Brain microvascular endothelial cell (primary cell): ENCODE data around the gene FAAP20.

ENCODE experiments used
- DNase-seq: peaks from one replicate; pipeline ENCODE4 v3.0.0-alpha.2; 2020
- H3K27ac ChIP-seq: fragments of 250-450 bp; sonication (Bioruptor Pico); 2 replicates; pipeline ENCODE4 v1.5.1; 2020; ENCODE audit warnings: mild to moderate bottlenecking, moderate library complexity
- H3K27me3 ChIP-seq: fragments of 250-450 bp; sonication (Bioruptor Pico); replicated peaks from 2 replicates; pipeline ENCODE4 v1.5.1; 2020; ENCODE audit warnings: mild to moderate bottlenecking
- H3K36me3 ChIP-seq: fragments of 250-450 bp; sonication (Bioruptor Pico); replicated peaks from 2 replicates; pipeline ENCODE4 v1.5.1; 2020; ENCODE audit warnings: mild to moderate bottlenecking
- H3K4me3 ChIP-seq: 2 replicates; pipeline ENCODE4 v1.5.1; 2011; ENCODE audit warnings: low read depth, mild to moderate bottlenecking, control low read depth, low read length, moderate library complexity
- CTCF ChIP-seq: IDR thresholded peaks from 2 replicates; pipeline ENCODE4 v1.5.1; 2011; ENCODE audit warnings: low read depth, mild to moderate bottlenecking, moderate library complexity, low read length, control low read depth, inconsistent platforms; ENCODE audit errors: missing control alignments
- in situ Hi-C: cut with HindIII; loops from 2 replicates; pipeline ENCODE4 v1.10.0; 2017; ENCODE audit warnings: low sequenced_read_pairs, low pct_ligation_motif_present

FAAP20 gene

GRCh38 chr1:2172551-2173146, 21.9 kb downstream of the FAAP20 start:
- no peaks in the 10 kb centered on the region for H3K36me3 ChIP-seq
- H3K27me3 ChIP-seq = no peaks in the 10 kb centered on the region
- in situ Hi-C loops = no loop called here
- no peak overlapping the region for H3K27ac ChIP-seq
- no peak overlapping the region for H3K4me3 ChIP-seq
- TF ChIP-seq CTCF = no peak
- no peak for DNase-seq

GRCh38 chr1:2172012-2172411, 22.6 kb downstream of the FAAP20 start:
- Histone ChIP-seq H3K27ac (no peak overlapping the region), H3K27me3 (no peaks in the 10 kb centered on the region), H3K36me3 (no peaks in the 10 kb centered on the region), H3K4me3 (no peak overlapping the region)
- in situ Hi-C loops = no loop called here
- no peak for TF ChIP-seq CTCF
- DNase-seq = no peak

- Histone ChIP-seq H3K27ac (no peak overlapping the region), H3K27me3 (no peaks in the 10 kb centered on the region), H3K36me3 (no peaks in the 10 kb centered on the region), H3K4me3 (no peak overlapping the region)
- DNase-seq = no peak
- TF ChIP-seq CTCF = no peak
- in situ Hi-C loops = no loop called here
Observed at GRCh38 chr1:2170211-2170610, 24.4 kb downstream of the FAAP20 start.

- Histone ChIP-seq H3K36me3 (no peaks in the 10 kb centered on the region), H3K4me3 (no peak overlapping the region), H3K27me3 (no peaks in the 10 kb centered on the region), H3K27ac (no peak overlapping the region)
- TF ChIP-seq CTCF = no peak
- no peak for DNase-seq
- in situ Hi-C loops = no loop called here
Observed at GRCh38 chr1:2169200-2169836, 25.3 kb downstream of the FAAP20 start.

GRCh38 chr1:2168535-2168934, 26.0 kb downstream of the FAAP20 start:
- in situ Hi-C loops = no loop called here
- Histone ChIP-seq H3K27ac (no peak overlapping the region), H3K36me3 (no peaks in the 10 kb centered on the region), H3K4me3 (no peak overlapping the region), H3K27me3 (no peaks in the 10 kb centered on the region)
- TF ChIP-seq CTCF = no peak
- DNase-seq = no peak

- DNase-seq = no peak
- H3K27ac ChIP-seq = no peak overlapping the region
- TF ChIP-seq CTCF = no peak
- no peaks in the 10 kb centered on the region for H3K36me3 ChIP-seq
- in situ Hi-C loops = no loop called here
- H3K27me3 ChIP-seq = no peaks in the 10 kb centered on the region
- H3K4me3 ChIP-seq = no peak overlapping the region
Observed at GRCh38 chr1:2168090-2168489, 26.5 kb downstream of the FAAP20 start.
